Neural progenitor cell (in vitro differentiated cells): Measurements from ENCODE around the gene RAPGEF6. TPM values are rescaled to one million over a fixed set of nuclear protein-coding genes. Genes with fewer than 3 reads are reported as not detected.

Experiments used
- DNase-seq: peaks from one replicate; pipeline ENCODE4 v3.0.0-alpha.2; 2016; ENCODE audit warnings: low spot score
- H2AFZ ChIP-seq: fragments of 200-600 bp; sonication (generic); replicated peaks from 2 replicates; pipeline ENCODE4 v1.6.1; 2016; ENCODE audit warnings: antibody characterized with exemption
- H3F3A ChIP-seq: fragments of 200-600 bp; sonication (generic); 2 replicates; pipeline ENCODE4 v1.6.1; 2016; ENCODE audit warnings: antibody characterized with exemption, low read depth
- H3K27ac ChIP-seq: fragments of 200-600 bp; sonication (generic); 2 replicates; pipeline ENCODE4 v1.5.1; 2016; ENCODE audit warnings: mild to moderate bottlenecking
- H3K27me3 ChIP-seq: fragments of 200-600 bp; sonication (generic); 2 replicates; pipeline ENCODE4 v1.6.1; 2016; ENCODE audit warnings: mild to moderate bottlenecking, moderate library complexity
- H3K36me3 ChIP-seq: fragments of 200-600 bp; sonication (generic); 2 replicates; pipeline ENCODE4 v1.5.1; 2016
- H3K4me1 ChIP-seq: fragments of 200-600 bp; sonication (generic); 2 replicates; pipeline ENCODE4 v1.6.1; 2016; ENCODE audit warnings: mixed run types
- H3K4me2 ChIP-seq: fragments of 200-600 bp; sonication (generic); 2 replicates; pipeline ENCODE4 v1.6.1; 2016
- H3K4me3 ChIP-seq: fragments of 200-600 bp; sonication (generic); 2 replicates; pipeline ENCODE4 v1.5.1; 2016
- H3K79me2 ChIP-seq: fragments of 200-600 bp; sonication (generic); 2 replicates; pipeline ENCODE4 v1.6.1; 2016; ENCODE audit warnings: low read depth
- H3K9ac ChIP-seq: fragments of 200-600 bp; sonication (generic); 2 replicates; pipeline ENCODE4 v1.6.1; 2016
- H3K9me3 ChIP-seq: fragments of 200-600 bp; sonication (generic); 2 replicates; pipeline ENCODE4 v1.5.1; 2016; ENCODE audit warnings: low read depth
- H4K20me1 ChIP-seq: fragments of 200-600 bp; sonication (generic); 2 replicates; pipeline ENCODE4 v1.6.1; 2016; ENCODE audit warnings: low read depth
- H3K27ac Mint-ChIP-seq: 3 replicates; pipeline ENCODE4 v1.8.0; 2021; ENCODE audit warnings: mixed read lengths
- H3K27me3 Mint-ChIP-seq: 2 replicates; pipeline ENCODE4 v1.8.0; 2022; ENCODE audit warnings: low read depth, mild to moderate bottlenecking, inconsistent platforms, moderate library complexity, mixed read lengths; ENCODE audit not compliant: insufficient read depth
- H3K36me3 Mint-ChIP-seq: 3 replicates; pipeline ENCODE4 v1.8.0; 2021; ENCODE audit warnings: mixed read lengths
- H3K4me1 Mint-ChIP-seq: 3 replicates; pipeline ENCODE4 v1.8.0; 2021; ENCODE audit warnings: mixed read lengths
- H3K4me3 Mint-ChIP-seq: 3 replicates; pipeline ENCODE4 v1.8.0; 2021; ENCODE audit warnings: mild to moderate bottlenecking, moderate library complexity, mixed read lengths
- H3K9me3 Mint-ChIP-seq: 3 replicates; pipeline ENCODE4 v1.8.0; 2020; ENCODE audit warnings: mixed read lengths
- EZH2 ChIP-seq: fragments of 200-600 bp; sonication (generic); IDR thresholded peaks from 2 replicates; pipeline ENCODE4 v1.6.1; 2017; ENCODE audit warnings: antibody characterized with exemption, mild to moderate bottlenecking, moderate library complexity
- EZH2phosphoT487 ChIP-seq: fragments of 200-600 bp; sonication (generic); IDR thresholded peaks from 2 replicates; pipeline ENCODE4 v1.6.1; 2017; ENCODE audit warnings: antibody characterized with exemption
- total RNA-seq: library from RNA; depleted of rRNA; stranded (reverse); fragments of >200 nt; gene quantifications from 2 replicates; pipeline ENCODE4 v1.2.3, GENCODE V29; 2015; ENCODE audit warnings: low replicate concordance
- TF ChIP-seq, protein P1 (sequence below): fragments of 200-600 bp; sonication (generic); IDR thresholded peaks from 2 replicates; pipeline ENCODE4 v1.5.1; 2017; ENCODE audit warnings: antibody characterized with exemption, mild to moderate bottlenecking

The RAPGEF6 gene
- total RNA-seq, 1 donor from 2014 or later = 18.1 TPM

DNA sequence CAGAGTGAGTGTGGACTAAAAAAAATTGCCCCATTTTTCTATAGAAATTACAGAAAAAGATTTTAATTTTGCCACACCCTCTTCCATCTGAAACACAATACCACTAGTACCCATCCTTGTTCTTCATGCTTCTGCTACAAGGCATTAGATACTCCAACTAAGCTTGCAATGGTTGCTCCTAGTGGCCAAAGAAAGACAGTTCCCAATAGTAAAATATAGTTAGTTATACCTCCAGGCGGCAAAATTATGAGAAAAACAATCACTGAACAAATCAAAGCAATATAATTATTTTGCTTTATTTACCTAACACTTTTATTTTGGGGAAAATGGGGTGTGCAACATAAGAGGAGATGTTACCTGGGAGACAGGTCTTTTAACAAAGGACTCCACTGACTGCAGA, 101.2 kb downstream of the RAPGEF6 start:
- Mint-ChIP-seq H3K27me3 (peaks cover 2% of the 10 kb centered on the region), H3K9me3 (no peaks in the 10 kb centered on the region), H3K27ac (no peak overlapping the region), H3K4me1 (peaks cover 12% of the 10 kb centered on the region), H3K36me3 (peaks cover 2% of the 10 kb centered on the region), H3K4me3 (no peak overlapping the region)
- H3K4me1 ChIP-seq = no peaks in the 10 kb centered on the region
- no peak overlapping the region for H2AFZ ChIP-seq
- H3K27me3 ChIP-seq = no peaks in the 10 kb centered on the region
- no peak overlapping the region for H3K27ac ChIP-seq
- TF ChIP-seq EZH2phosphoT487 (no peak), EZH2 (no peak)
- TF ChIP-seq, protein P1, sequence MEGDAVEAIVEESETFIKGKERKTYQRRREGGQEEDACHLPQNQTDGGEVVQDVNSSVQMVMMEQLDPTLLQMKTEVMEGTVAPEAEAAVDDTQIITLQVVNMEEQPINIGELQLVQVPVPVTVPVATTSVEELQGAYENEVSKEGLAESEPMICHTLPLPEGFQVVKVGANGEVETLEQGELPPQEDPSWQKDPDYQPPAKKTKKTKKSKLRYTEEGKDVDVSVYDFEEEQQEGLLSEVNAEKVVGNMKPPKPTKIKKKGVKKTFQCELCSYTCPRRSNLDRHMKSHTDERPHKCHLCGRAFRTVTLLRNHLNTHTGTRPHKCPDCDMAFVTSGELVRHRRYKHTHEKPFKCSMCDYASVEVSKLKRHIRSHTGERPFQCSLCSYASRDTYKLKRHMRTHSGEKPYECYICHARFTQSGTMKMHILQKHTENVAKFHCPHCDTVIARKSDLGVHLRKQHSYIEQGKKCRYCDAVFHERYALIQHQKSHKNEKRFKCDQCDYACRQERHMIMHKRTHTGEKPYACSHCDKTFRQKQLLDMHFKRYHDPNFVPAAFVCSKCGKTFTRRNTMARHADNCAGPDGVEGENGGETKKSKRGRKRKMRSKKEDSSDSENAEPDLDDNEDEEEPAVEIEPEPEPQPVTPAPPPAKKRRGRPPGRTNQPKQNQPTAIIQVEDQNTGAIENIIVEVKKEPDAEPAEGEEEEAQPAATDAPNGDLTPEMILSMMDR = peak; percentile 32
- H3K79me2 ChIP-seq = no peaks in the 10 kb centered on the region
- no peak overlapping the region for H3K9ac ChIP-seq
- DNase-seq = no peak
- no peaks in the 10 kb centered on the region for H3K9me3 ChIP-seq
- H3F3A ChIP-seq = peaks cover under 1% of the 10 kb centered on the region
- H3K36me3 ChIP-seq = no peaks in the 10 kb centered on the region
- H3K4me3 ChIP-seq = no peak overlapping the region
- H3K4me2 ChIP-seq = no peak overlapping the region
- no peaks in the 10 kb centered on the region for H4K20me1 ChIP-seq

DNA sequence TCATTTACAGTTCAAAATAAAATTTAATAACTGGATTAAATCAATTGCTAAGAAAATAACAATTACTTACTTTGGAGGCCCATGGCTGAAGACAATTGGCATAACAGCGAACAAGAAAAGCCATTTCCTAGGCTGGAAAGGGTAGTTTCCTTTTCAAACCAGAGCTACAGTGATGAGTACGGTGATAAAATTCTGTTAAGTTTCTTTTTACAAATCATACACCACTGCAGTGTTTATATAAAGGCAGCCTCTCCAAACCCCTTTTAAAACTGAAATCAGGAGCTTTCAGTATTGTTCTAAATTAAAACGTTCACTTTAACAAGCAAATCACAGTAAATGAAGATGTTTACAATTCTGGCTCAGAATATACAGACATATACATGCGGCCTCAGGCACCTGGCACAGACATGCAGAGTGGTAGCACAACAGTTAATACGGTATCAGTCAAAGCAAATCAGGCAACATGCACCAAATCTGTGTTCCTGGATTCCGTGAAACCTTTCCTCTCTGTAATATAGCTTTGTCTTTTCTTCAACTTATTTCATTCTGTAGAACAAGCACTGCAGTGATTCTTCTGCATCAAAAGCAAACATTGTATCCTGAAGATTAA, 102.9 kb downstream of the RAPGEF6 start:
- DNase-seq = no peak
- Histone ChIP-seq H3K4me3 (no peak overlapping the region), H3K79me2 (no peaks in the 10 kb centered on the region), H2AFZ (no peak overlapping the region), H3K4me2 (no peak overlapping the region), H4K20me1 (no peaks in the 10 kb centered on the region), H3K4me1 (no peaks in the 10 kb centered on the region), H3K27ac (no peak overlapping the region), H3K9ac (no peak overlapping the region), H3K27me3 (no peaks in the 10 kb centered on the region), H3F3A (peaks cover 4% of the 10 kb centered on the region), H3K36me3 (no peaks in the 10 kb centered on the region), H3K9me3 (no peaks in the 10 kb centered on the region)
- H3K4me3 Mint-ChIP-seq = no peak overlapping the region
- H3K27ac Mint-ChIP-seq = no peak overlapping the region
- H3K27me3 Mint-ChIP-seq = peaks cover 2% of the 10 kb centered on the region
- no peaks in the 10 kb centered on the region for H3K36me3 Mint-ChIP-seq
- H3K4me1 Mint-ChIP-seq = peaks cover 12% of the 10 kb centered on the region
- TF ChIP-seq, protein P1 = no peak
- TF ChIP-seq EZH2 = no peak
- no peak for TF ChIP-seq EZH2phosphoT487
- no peaks in the 10 kb centered on the region for H3K9me3 Mint-ChIP-seq

DNA sequence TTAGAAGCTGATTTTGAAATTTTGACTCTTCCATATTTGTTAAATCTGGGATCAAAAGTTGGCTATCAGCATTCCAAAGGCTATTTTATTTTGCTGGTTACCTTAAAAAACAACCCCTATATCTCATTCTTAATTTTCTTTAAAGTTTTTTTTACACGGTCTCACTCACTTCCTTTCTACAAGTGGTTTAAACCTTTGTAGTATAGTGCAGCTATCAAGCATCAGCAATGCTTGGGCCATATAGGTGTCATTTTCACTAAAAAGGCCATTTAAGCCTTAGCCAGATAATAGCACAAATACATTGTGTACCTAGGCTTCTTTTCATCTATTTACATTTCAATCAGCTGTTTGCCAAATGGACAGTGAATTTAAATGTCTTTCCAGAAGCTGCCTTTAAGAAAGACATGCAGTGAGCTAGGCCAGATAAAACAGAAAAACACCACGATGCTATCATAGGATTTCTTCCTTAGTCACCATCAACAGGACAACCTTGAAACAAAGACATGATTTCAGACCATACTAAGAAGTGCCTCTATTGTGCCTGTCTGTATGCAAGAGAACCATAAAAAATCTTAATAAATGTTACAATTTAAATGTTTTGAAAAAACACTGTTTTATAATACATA, 104.2 kb downstream of the RAPGEF6 start:
- Histone ChIP-seq H3K9ac (no peak overlapping the region), H3K27ac (no peak overlapping the region), H3K4me2 (no peak overlapping the region), H2AFZ (no peak overlapping the region), H4K20me1 (no peaks in the 10 kb centered on the region), H3K27me3 (no peaks in the 10 kb centered on the region), H3K79me2 (no peaks in the 10 kb centered on the region), H3F3A (peaks cover 4% of the 10 kb centered on the region), H3K9me3 (no peaks in the 10 kb centered on the region), H3K36me3 (no peaks in the 10 kb centered on the region), H3K4me1 (peaks cover 4% of the 10 kb centered on the region), H3K4me3 (no peak overlapping the region)
- no peaks in the 10 kb centered on the region for H3K36me3 Mint-ChIP-seq
- H3K9me3 Mint-ChIP-seq = no peaks in the 10 kb centered on the region
- H3K27me3 Mint-ChIP-seq = peaks cover 2% of the 10 kb centered on the region
- TF ChIP-seq EZH2phosphoT487 (no peak), EZH2 (no peak)
- TF ChIP-seq, protein P1 = no peak
- no peak overlapping the region for H3K27ac Mint-ChIP-seq
- H3K4me1 Mint-ChIP-seq = peaks cover 9% of the 10 kb centered on the region
- no peak overlapping the region for H3K4me3 Mint-ChIP-seq
- no peak for DNase-seq
